GM12878 (cell line): ENCODE measurements around the gene ELFN2. TPM values are rescaled to one million over a fixed set of nuclear protein-coding genes. Genes with fewer than 3 reads are reported as not detected.

Experiments
- ATAC-seq: fragments of 200-7000 bp; cut with Tn5 transposase; 3 replicates; pipeline ENCODE4 v1.9.1; 2020; ENCODE audit warnings: mild to moderate bottlenecking, moderate library complexity
- BruUV-seq: library from RNA; stranded (reverse); fragments of 400-500 nt; replicated peaks from 2 replicates; lab custom pipeline; 2021; lab: Mats Ljungman, UMichigan
- CTCF ChIA-PET: fragments of 300-600 bp; sonication (Branson Sonifier 250); formaldehyde crosslinking; extraction: SDS; loops from one replicate; lab custom pipeline; 2021; ENCODE audit warnings: inconsistent platforms; lab: Yijun Ruan, JAX
- POLR2A ChIA-PET: fragments of 350-600 bp; formaldehyde crosslinking; extraction: SDS; loops from one replicate; lab custom pipeline; 2021; ENCODE audit warnings: inconsistent platforms; lab: Charles Lee
- RAD21 ChIA-PET: fragments of 300-600 bp; sonication (Branson Sonifier 250); formaldehyde crosslinking; loops from one replicate; lab custom pipeline; 2023; ENCODE audit warnings: antibody characterized with exemption; ENCODE audit not compliant: unreplicated experiment; lab: Charles Lee
- SMC1A ChIA-PET: fragments of 300-600 bp; sonication (Branson Sonifier 250); formaldehyde crosslinking; loops from one replicate; lab custom pipeline; 2023; ENCODE audit not compliant: unreplicated experiment, uncharacterized antibody; lab: Charles Lee
- DNase-seq: peaks from one replicate; pipeline ENCODE4 v3.0.0-alpha.2; 2011; ENCODE audit warnings: low read depth, low spot score
- FAIRE-seq: peaks from 3 replicates; lab custom pipeline; 2011; peaks lifted over from hg19 to GRCh38; lab: Jason Lieb, UNC
- H2AFZ ChIP-seq: 2 replicates; pipeline ENCODE4 v1.6.0; 2011; ENCODE audit warnings: low read depth, low read length, control low read depth; ENCODE audit not compliant: control insufficient read depth
- H3K27ac ChIP-seq: 2 replicates; pipeline ENCODE4 v1.5.1; 2011; ENCODE audit warnings: control low read depth; ENCODE audit not compliant: control insufficient read depth, insufficient read depth
- H3K27me3 ChIP-seq, 2 experiments: replicated peaks in 1 of 2; 2 replicates each; pipeline versions ENCODE4 v1.6.0 to v1.6.1; 2011; ENCODE audit warnings: low read length in 1 of 2; ENCODE audit not compliant: control insufficient read depth in 2 of 2, insufficient read depth in 2 of 2
- H3K36me3 ChIP-seq, 2 experiments: 2 replicates each; pipeline ENCODE4 v1.5.1; 2011; ENCODE audit warnings: low read length in 1 of 2; ENCODE audit not compliant: control insufficient read depth in 2 of 2, insufficient read depth in 2 of 2
- H3K4me1 ChIP-seq: 2 replicates; pipeline ENCODE4 v1.6.1; 2011; ENCODE audit warnings: mild to moderate bottlenecking, low read length, moderate library complexity, mixed read lengths; ENCODE audit not compliant: control insufficient read depth, insufficient read depth
- H3K4me2 ChIP-seq: 2 replicates; pipeline ENCODE4 v1.6.0; 2011; ENCODE audit warnings: control low read depth; ENCODE audit not compliant: control insufficient read depth, insufficient read depth
- H3K4me3 ChIP-seq: fragments of 200-600 bp; sonication (generic); 2 replicates; pipeline ENCODE4 v1.5.1; 2016
- H3K79me2 ChIP-seq: 2 replicates; pipeline ENCODE4 v1.6.0; 2011; ENCODE audit warnings: low read length; ENCODE audit not compliant: control insufficient read depth, insufficient read depth
- H3K9ac ChIP-seq: 2 replicates; pipeline ENCODE4 v1.8.0; 2011; ENCODE audit warnings: low read length, control low read depth, mixed read lengths; ENCODE audit not compliant: control insufficient read depth, insufficient read depth
- H3K9me3 ChIP-seq: replicated peaks from 3 replicates; pipeline ENCODE4 v1.5.1; 2011; ENCODE audit warnings: mild to moderate bottlenecking, low read length; ENCODE audit not compliant: control insufficient read depth, insufficient read depth
- H4K20me1 ChIP-seq: 2 replicates; pipeline ENCODE4 v1.6.0; 2011; ENCODE audit not compliant: control insufficient read depth, insufficient read depth
- NFXL1 ChIP-seq: fragments of 450-650 bp; IDR thresholded peaks from 2 replicates; pipeline ENCODE4 v1.6.1; 2017; ENCODE audit warnings: antibody characterized with exemption, mild to moderate bottlenecking, borderline replicate concordance
- RELA ChIP-seq: fragments of 450-650 bp; IDR thresholded peaks from 2 replicates; pipeline ENCODE4 v1.8.0; 2014; ENCODE audit warnings: borderline replicate concordance; ENCODE audit not compliant: partially characterized antibody
- TBL1XR1 ChIP-seq: IDR thresholded peaks from 2 replicates; pipeline ENCODE4 v1.6.1; 2012; ENCODE audit warnings: low read depth, low read length, improper control_type of control experiment
- WGBS: methylation state at CpG from one replicate; pipeline ENCODE4 v1.1.6; 2016; ENCODE audit warnings: low lambda C conversion rate; ENCODE audit not compliant: insufficient replicate concordance, insufficient coverage; ENCODE audit errors: missing lambda C conversion rate; 5-methylcytosine and 5-hydroxymethylcytosine counted together
- in situ Hi-C: fragments of 300-500 bp; cut with MboI; formaldehyde crosslinking; loops from 9 replicates; pipeline ENCODE4 v1.14.3; 2018; ENCODE audit warnings: mixed read lengths
- intact Hi-C: fragments of 100-400 bp; cut with micrococcal nuclease; formaldehyde crosslinking; loops from one replicate; pipeline ENCODE4 v1.14.2; 2022; ENCODE audit not compliant: unreplicated experiment
- polyA plus RNA-seq, 11 experiments: library from polyadenylated mRNA; depleted of rRNA in 4 of 11; unstranded in 6 of 11; stranded (reverse) in 5 of 11; fragments of >200 nt; fragmentation: Nextera tagmentation in 4 of 11; fragmentation: Illumina TruSeq in 1 of 11; extraction: Ambion mirVana in 4 of 11; extraction: Trizol in 1 of 11; gene quantifications; 1 replicate in 1 of 11; 2 replicates in 10 of 11; pipeline versions ENCODE4 v1.2.1 to v1.2.3, GENCODE V29; 2011 to 2016; ENCODE audit warnings: inconsistent platforms in 2 of 11, missing spikeins in 2 of 11, low read depth in 1 of 11
- total RNA-seq, 4 experiments: library from RNA; depleted of rRNA in 3 of 4; stranded (reverse); fragments of >200 nt in 3 of 4; fragmentation: Illumina TruSeq in 1 of 4; extraction: Trizol in 1 of 4; gene quantifications; 2 replicates each; pipeline versions ENCODE4 v1.2.1 to v1.2.3, GENCODE V29; 2013 to 2021
- TF ChIP-seq, protein P1 (sequence below): fragments of 450-650 bp; IDR thresholded peaks from 2 replicates; pipeline ENCODE4 v1.6.1; 2017; ENCODE audit warnings: borderline replicate concordance
- TF ChIP-seq, protein P2 (sequence below): IDR thresholded peaks from 2 replicates; pipeline ENCODE4 v1.6.1; 2011; ENCODE audit warnings: mild to moderate bottlenecking, low read depth, low read length, moderate library complexity; ENCODE audit not compliant: insufficient replicate concordance
- TF ChIP-seq, protein P3 (sequence below): fragments of 450-650 bp; IDR thresholded peaks from 2 replicates; pipeline ENCODE4 v1.6.1; 2016; ENCODE audit warnings: mild to moderate bottlenecking, moderate library complexity, borderline replicate concordance

The ELFN2 gene
- total and polyA plus RNA-seq, 10 of the 15 experiments (the other 5 are each of a cell fraction or from before 2014, with no cell fraction given): 0.03 to 0.05 TPM; not detected in 8

- TF ChIP-seq RELA (no peak), TBL1XR1 (no peak)
These were observed 23.9 kb upstream of the ELFN2 start (continued) for GRCh38 chr22:37451218-37451617.

- no peak overlapping the region for H3K9ac ChIP-seq
- H3K79me2 ChIP-seq: no peaks in the 10 kb centered on the region
- POLR2A ChIA-PET: no interaction called here
- no peaks in the 10 kb centered on the region for H3K36me3 ChIP-seq
- no peak for DNase-seq
- 20% methylated on average over 14 of the region's 15 CpGs for WGBS
- CTCF ChIA-PET: interaction anchor here (1.0 to 1.4 kb wide), 4 partner anchors 8 to 133 kb away, joined by 3 to 5 read pairs (median 4); no protein-coding TSS in a partner anchor
- no peaks in the 10 kb centered on the region for H3K4me1 ChIP-seq
- H3K27me3 ChIP-seq: no peaks in the 10 kb centered on the region; a peak in 1 of 4 replicates
- no peak for ATAC-seq
- no peak for FAIRE-seq
- no peaks in the 10 kb centered on the region for H3K9me3 ChIP-seq
- no peaks in the 10 kb centered on the region for H4K20me1 ChIP-seq
- RAD21 ChIA-PET: no interaction called here
- SMC1A ChIA-PET: interaction anchor here (0.8 to 0.9 kb wide), 2 partner anchors 20 to 177 kb away, joined by 3 read pairs; no protein-coding TSS in a partner anchor
- intact Hi-C loops (no loop called here), in situ Hi-C loops (no loop called here)
- TF ChIP-seq, protein P1, sequence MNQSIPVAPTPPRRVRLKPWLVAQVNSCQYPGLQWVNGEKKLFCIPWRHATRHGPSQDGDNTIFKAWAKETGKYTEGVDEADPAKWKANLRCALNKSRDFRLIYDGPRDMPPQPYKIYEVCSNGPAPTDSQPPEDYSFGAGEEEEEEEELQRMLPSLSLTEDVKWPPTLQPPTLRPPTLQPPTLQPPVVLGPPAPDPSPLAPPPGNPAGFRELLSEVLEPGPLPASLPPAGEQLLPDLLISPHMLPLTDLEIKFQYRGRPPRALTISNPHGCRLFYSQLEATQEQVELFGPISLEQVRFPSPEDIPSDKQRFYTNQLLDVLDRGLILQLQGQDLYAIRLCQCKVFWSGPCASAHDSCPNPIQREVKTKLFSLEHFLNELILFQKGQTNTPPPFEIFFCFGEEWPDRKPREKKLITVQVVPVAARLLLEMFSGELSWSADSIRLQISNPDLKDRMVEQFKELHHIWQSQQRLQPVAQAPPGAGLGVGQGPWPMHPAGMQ: no peak
- TF ChIP-seq NFXL1: no peak
- TF ChIP-seq, protein P2, sequence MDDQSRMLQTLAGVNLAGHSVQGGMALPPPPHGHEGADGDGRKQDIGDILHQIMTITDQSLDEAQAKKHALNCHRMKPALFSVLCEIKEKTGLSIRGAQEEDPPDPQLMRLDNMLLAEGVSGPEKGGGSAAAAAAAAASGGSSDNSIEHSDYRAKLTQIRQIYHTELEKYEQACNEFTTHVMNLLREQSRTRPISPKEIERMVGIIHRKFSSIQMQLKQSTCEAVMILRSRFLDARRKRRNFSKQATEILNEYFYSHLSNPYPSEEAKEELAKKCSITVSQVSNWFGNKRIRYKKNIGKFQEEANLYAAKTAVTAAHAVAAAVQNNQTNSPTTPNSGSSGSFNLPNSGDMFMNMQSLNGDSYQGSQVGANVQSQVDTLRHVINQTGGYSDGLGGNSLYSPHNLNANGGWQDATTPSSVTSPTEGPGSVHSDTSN: no peak
- TF ChIP-seq, protein P3, sequence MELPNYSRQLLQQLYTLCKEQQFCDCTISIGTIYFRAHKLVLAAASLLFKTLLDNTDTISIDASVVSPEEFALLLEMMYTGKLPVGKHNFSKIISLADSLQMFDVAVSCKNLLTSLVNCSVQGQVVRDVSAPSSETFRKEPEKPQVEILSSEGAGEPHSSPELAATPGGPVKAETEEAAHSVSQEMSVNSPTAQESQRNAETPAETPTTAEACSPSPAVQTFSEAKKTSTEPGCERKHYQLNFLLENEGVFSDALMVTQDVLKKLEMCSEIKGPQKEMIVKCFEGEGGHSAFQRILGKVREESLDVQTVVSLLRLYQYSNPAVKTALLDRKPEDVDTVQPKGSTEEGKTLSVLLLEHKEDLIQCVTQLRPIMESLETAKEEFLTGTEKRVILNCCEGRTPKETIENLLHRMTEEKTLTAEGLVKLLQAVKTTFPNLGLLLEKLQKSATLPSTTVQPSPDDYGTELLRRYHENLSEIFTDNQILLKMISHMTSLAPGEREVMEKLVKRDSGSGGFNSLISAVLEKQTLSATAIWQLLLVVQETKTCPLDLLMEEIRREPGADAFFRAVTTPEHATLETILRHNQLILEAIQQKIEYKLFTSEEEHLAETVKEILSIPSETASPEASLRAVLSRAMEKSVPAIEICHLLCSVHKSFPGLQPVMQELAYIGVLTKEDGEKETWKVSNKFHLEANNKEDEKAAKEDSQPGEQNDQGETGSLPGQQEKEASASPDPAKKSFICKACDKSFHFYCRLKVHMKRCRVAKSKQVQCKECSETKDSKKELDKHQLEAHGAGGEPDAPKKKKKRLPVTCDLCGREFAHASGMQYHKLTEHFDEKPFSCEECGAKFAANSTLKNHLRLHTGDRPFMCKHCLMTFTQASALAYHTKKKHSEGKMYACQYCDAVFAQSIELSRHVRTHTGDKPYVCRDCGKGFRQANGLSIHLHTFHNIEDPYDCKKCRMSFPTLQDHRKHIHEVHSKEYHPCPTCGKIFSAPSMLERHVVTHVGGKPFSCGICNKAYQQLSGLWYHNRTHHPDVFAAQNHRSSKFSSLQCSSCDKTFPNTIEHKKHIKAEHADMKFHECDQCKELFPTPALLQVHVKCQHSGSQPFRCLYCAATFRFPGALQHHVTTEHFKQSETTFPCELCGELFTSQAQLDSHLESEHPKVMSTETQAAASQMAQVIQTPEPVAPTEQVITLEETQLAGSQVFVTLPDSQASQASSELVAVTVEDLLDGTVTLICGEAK: no peak
- BruUV-seq: no TSS peak
- no peak overlapping the region for H3K27ac ChIP-seq
- no peak overlapping the region for H3K4me3 ChIP-seq
- no peak overlapping the region for H2AFZ ChIP-seq
- H3K4me2 ChIP-seq: no peak overlapping the region
These were observed 22.2 kb upstream of the ELFN2 start for GRCh38 chr22:37449331-37450001.
